DOHH2 (cell line): Measurements from ENCODE around the gene PCYT2.
"Not testable (repeated sequence)": the region's sequence is repeated elsewhere in the genome, so short reads cannot be mapped to it uniquely, and the experiment has no call there.

Experiments
- H3F3A ChIP-seq: fragments of 200-600 bp; sonication (generic), shearing (Covaris generic); 2 replicates; pipeline ENCODE4 v1.6.0; 2016; ENCODE audit warnings: antibody characterized with exemption, mild to moderate bottlenecking; ENCODE audit not compliant: control insufficient read depth, insufficient read depth
- H3K27ac ChIP-seq: fragments of 200-600 bp; sonication (generic); 2 replicates; pipeline ENCODE4 v1.5.1; 2014; ENCODE audit warnings: low read depth, mild to moderate bottlenecking, low read length, moderate library complexity
- H3K27me3 ChIP-seq: fragments of 200-600 bp; sonication (generic); 2 replicates; pipeline ENCODE4 v1.6.1; 2014; ENCODE audit warnings: mild to moderate bottlenecking, low read length, mixed read lengths; ENCODE audit not compliant: control insufficient read depth
- H3K36me3 ChIP-seq: fragments of 200-600 bp; sonication (generic); 2 replicates; pipeline ENCODE4 v1.6.1; 2014; ENCODE audit warnings: mild to moderate bottlenecking, low read length, moderate library complexity, mixed read lengths; ENCODE audit not compliant: control insufficient read depth
- H3K4me1 ChIP-seq: fragments of 200-600 bp; sonication (generic); 2 replicates; pipeline ENCODE4 v1.6.1; 2014; ENCODE audit warnings: mild to moderate bottlenecking, low read length, mixed read lengths; ENCODE audit not compliant: control insufficient read depth
- H3K4me2 ChIP-seq: fragments of 200-600 bp; sonication (generic); 2 replicates; pipeline ENCODE4 v1.6.0; 2014; ENCODE audit warnings: mild to moderate bottlenecking, low read length, moderate library complexity
- H3K4me3 ChIP-seq: fragments of 200-600 bp; sonication (generic); 2 replicates; pipeline ENCODE4 v1.5.1; 2014; ENCODE audit warnings: mild to moderate bottlenecking, low read length, mixed read lengths
- H3K79me2 ChIP-seq: fragments of 200-600 bp; sonication (generic); 2 replicates; pipeline ENCODE4 v1.6.1; 2014; ENCODE audit warnings: mild to moderate bottlenecking, low read length, mixed read lengths; ENCODE audit not compliant: control insufficient read depth
- H3K9me2 ChIP-seq: fragments of 200-600 bp; sonication (generic); replicated peaks from 2 replicates; pipeline ENCODE4 v1.6.1; 2014; ENCODE audit warnings: mild to moderate bottlenecking, low read length, mixed read lengths; ENCODE audit not compliant: control insufficient read depth
- H3K9me3 ChIP-seq: fragments of 200-600 bp; sonication (generic); 2 replicates; pipeline ENCODE4 v1.6.1; 2014; ENCODE audit warnings: antibody characterized with exemption, low read length, mixed read lengths; ENCODE audit not compliant: control insufficient read depth, insufficient read depth
- H4K20me1 ChIP-seq: fragments of 200-600 bp; sonication (generic); 2 replicates; pipeline ENCODE4 v1.6.0; 2014; ENCODE audit warnings: low read depth, mild to moderate bottlenecking, antibody characterized with exemption, low read length, moderate library complexity; ENCODE audit not compliant: control insufficient read depth, insufficient read depth
- CTCF ChIP-seq: fragments of 200-600 bp; sonication (generic); IDR thresholded peaks from one replicate; pipeline ENCODE4 v1.5.1; 2014; ENCODE audit warnings: antibody characterized with exemption, mild to moderate bottlenecking, low read depth, low read length; ENCODE audit not compliant: poor library complexity, severe bottlenecking
- EZH2phosphoT487 ChIP-seq: fragments of 200-600 bp; sonication (generic); IDR thresholded peaks from 2 replicates; pipeline ENCODE4 v1.6.1; 2017; ENCODE audit warnings: borderline replicate concordance, mild to moderate bottlenecking, antibody characterized with exemption, low read length, moderate library complexity, mixed read lengths

PCYT2 gene

GRCh38 chr17:81955756-81956544, 44.8 kb upstream of the PCYT2 start:
- peaks cover 23% of the 10 kb centered on the region for H3K27me3 ChIP-seq
- H3K4me1 ChIP-seq: peaks cover 10% of the 10 kb centered on the region; the same call in 1 of the 2 replicates
- no peaks in the 10 kb centered on the region for H3F3A ChIP-seq
- no peak for TF ChIP-seq EZH2phosphoT487
- TF ChIP-seq CTCF: no peak
- H3K79me2 ChIP-seq: no peaks in the 10 kb centered on the region
- no peaks in the 10 kb centered on the region for H4K20me1 ChIP-seq
- H3K9me3 ChIP-seq: no peaks in the 10 kb centered on the region
- no peak overlapping the region for H3K4me3 ChIP-seq
- no peaks in the 10 kb centered on the region for H3K36me3 ChIP-seq
- no peak overlapping the region for H3K4me2 ChIP-seq
- H3K9me2 ChIP-seq: no peaks in the 10 kb centered on the region
- no peak overlapping the region for H3K27ac ChIP-seq

DNA sequence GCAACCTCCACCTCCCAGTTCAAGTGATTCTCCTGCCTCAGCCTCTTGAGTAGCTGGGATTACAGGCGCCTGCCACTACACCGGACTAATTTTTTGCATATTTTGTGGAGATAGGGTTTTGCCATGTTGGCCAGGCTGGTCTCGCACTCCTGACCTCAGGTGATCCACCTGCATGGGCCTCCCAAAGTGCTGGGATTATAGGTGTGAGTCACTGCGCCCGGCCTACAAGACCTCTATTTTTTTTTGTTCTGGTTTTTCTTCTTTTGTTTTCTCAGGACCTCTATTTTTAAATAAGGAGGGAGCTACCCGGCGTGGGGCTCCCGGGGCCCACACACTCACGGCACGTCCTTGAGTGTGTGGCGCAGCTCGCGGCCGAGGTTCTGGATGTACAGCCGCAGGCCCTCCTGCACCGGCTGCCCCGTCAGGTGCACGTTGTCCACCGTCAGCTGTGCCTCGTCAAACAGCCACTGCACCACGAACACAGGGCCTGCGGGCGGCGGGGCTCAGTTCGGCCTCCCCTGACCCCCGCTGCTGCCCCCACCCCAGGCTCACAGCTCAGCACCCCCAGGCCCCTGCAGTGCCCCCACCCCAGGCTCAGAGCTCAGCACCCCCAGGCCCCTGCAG, 44.0 kb upstream of the PCYT2 start:
- peaks cover 10% of the 10 kb centered on the region; the same call in 1 of the 2 replicates for H3K4me1 ChIP-seq
- no peaks in the 10 kb centered on the region for H4K20me1 ChIP-seq
- no peaks in the 10 kb centered on the region for H3F3A ChIP-seq
- H3K4me3 ChIP-seq: no peak overlapping the region
- no peaks in the 10 kb centered on the region for H3K9me2 ChIP-seq
- H3K27ac ChIP-seq: no peak overlapping the region
- H3K9me3 ChIP-seq: no peaks in the 10 kb centered on the region
- H3K79me2 ChIP-seq: no peaks in the 10 kb centered on the region
- no peaks in the 10 kb centered on the region for H3K36me3 ChIP-seq
- no peak overlapping the region for H3K4me2 ChIP-seq
- TF ChIP-seq CTCF: no peak
- no peak for TF ChIP-seq EZH2phosphoT487
- H3K27me3 ChIP-seq: peaks cover 20% of the 10 kb centered on the region

DNA sequence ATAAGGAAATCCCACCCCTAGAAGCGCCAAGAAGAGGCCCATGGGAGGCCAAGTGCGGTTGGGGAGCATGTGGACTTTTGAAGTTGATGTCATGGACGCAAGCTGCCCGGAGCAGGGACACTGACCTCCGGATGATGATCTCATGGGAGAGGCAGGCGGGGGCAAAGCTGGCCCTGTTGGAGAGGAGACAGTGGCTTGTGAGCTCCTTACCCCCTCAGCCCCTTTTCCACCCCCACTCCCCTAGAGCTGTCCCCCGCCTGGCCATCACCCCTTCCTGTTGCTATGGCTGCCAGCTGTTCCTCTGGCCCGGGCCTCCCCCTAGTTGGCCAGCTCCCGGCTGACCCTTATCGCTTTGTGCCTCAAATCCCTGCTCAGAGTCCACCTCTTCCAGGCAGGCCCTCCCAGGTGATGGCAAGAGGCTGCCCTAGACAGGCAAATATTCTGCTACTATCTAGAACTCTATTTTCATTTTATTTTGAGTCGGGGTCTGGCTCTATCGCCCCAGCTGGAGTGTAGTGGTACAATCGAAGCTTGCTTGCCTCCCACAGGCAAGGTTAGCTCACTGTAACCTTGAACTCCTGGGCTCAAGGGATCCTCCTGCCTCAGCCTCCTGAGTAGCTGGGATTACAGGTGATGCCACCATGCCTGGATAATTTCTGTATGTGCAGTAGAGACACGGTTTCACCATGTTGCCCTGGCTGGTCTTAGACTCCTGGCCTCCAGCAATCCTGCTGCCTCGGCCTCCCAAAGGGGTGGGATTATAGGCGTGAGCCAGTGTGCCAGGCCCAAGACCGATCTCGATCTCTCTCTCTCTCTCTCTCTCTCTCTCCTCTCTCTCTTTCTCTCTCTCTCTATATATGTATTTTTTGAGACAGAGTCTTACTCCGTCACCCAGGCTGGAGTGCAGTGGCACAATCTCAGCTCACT, 43.2 kb upstream of the PCYT2 start:
- H3K27ac ChIP-seq: no peak overlapping the region
- no peaks in the 10 kb centered on the region for H3K9me3 ChIP-seq
- no peaks in the 10 kb centered on the region for H3F3A ChIP-seq
- TF ChIP-seq EZH2phosphoT487 (no peak), CTCF (no peak)
- peaks cover 5% of the 10 kb centered on the region; the same call in 1 of the 2 replicates for H3K4me1 ChIP-seq
- H3K4me3 ChIP-seq: no peak overlapping the region
- no peaks in the 10 kb centered on the region for H3K9me2 ChIP-seq
- no peak overlapping the region for H3K4me2 ChIP-seq
- no peaks in the 10 kb centered on the region for H4K20me1 ChIP-seq
- H3K36me3 ChIP-seq: no peaks in the 10 kb centered on the region
- H3K79me2 ChIP-seq: no peaks in the 10 kb centered on the region
- peaks cover 16% of the 10 kb centered on the region for H3K27me3 ChIP-seq

DNA sequence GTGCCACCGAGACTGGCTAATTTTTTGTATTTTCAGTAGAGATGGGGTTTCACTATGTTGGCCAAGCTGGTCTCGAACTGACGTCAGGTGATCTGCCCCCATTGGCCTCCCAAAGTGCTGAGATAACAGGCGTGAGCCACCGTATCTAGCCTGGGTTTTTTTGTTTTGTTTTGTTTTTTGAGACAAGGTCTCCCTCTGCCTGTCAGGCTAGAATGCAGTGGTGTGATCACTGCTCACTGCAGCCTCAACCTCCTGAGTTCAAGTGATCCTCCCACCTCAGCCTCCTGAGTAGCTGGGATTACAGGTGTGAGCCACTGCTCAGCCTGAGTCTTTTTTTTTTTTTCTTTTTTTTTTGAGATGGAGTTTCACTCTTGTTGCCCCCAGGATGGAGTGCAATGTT, 42.2 kb upstream of the PCYT2 start:
- H3K27me3 ChIP-seq, H3K36me3 ChIP-seq, H3K4me1 ChIP-seq, H3K4me2 ChIP-seq, H3K79me2 ChIP-seq, H4K20me1 ChIP-seq, H3K9me2 ChIP-seq, H3K9me3 ChIP-seq, H3F3A ChIP-seq, H3K4me3 ChIP-seq, H3K27ac ChIP-seq: not testable (repeated sequence)
